ENCODE measurements around the gene GPR45. TPM values are rescaled to one million over a fixed set of nuclear protein-coding genes. Genes with fewer than 3 reads are reported as not detected.

The GPR45 gene
- total RNA-seq, 1 experiment from 2014 or later, result not detected

DNA sequence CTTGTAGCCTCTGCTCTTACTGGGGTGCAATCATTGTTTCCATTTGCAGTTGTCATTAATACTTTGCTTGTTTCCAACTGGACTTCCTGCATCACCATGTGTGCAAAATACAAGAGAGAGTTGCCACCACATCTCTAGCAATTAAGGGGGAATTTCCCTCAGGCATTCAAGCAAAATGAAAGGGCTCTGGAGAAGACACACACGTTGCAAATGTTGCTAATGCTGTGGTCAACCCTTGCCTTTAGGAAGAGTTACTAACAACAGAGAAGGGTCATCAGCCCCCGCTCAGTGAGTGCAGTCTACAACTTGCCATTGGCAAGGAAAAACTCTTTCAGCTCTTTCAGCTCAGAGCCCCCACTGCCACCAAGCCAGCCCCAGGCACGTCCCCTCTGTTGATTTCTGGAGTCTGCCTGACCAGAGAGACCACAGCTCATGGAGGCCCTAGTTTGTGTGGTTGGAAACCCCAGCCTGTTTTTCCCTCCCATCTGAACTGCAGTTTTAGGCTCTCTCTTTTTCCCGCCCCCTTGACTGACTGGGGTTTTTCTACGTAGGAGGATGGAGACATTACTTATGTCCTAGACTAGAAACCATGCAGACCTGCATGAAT, 25.9 kb upstream of the GPR45 start:
- no peaks in the 10 kb centered on the region for H3K4me1 ChIP-seq (ENCODE audit: insufficient read depth, low read length, poor library complexity, severe bottlenecking)
- no peaks in the 10 kb centered on the region for H3K9me3 ChIP-seq (ENCODE audit: low read depth, low read length, poor library complexity, severe bottlenecking)
- no peak overlapping the region for H3K4me3 ChIP-seq (ENCODE audit: low read depth, low read length, poor library complexity, severe bottlenecking)
- TF ChIP-seq EZH2 (IDR thresholded peaks at IDR 0.05; ENCODE audit: borderline replicate concordance, low read depth, low read length, poor library complexity, severe bottlenecking) (no peak), CTCF (conservative IDR thresholded peaks at IDR 0.05; ENCODE audit: low read depth, low read length) (no peak)
- ChIA-PET CTCF (no interaction called here), POLR2A (ENCODE audit: low non-redundant PET) (no interaction called here)
- BruUV-seq (replicated peaks), result no TSS peak
- no peak for DNase-seq (ENCODE audit: low spot score)
- intact Hi-C loops (cut with micrococcal nuclease; ENCODE audit: unreplicated experiment), result no loop called here
- no peaks in the 10 kb centered on the region for H3K36me3 ChIP-seq (ENCODE audit: insufficient read depth, low read length, poor library complexity, severe bottlenecking)
- H3K27me3 ChIP-seq (replicated peaks; ENCODE audit: insufficient read depth, low read depth, low read length, poor library complexity), result no peaks in the 10 kb centered on the region
- no peak overlapping the region for H3K27ac ChIP-seq (ENCODE audit: low read depth, low read length, poor library complexity, severe bottlenecking)

DNA sequence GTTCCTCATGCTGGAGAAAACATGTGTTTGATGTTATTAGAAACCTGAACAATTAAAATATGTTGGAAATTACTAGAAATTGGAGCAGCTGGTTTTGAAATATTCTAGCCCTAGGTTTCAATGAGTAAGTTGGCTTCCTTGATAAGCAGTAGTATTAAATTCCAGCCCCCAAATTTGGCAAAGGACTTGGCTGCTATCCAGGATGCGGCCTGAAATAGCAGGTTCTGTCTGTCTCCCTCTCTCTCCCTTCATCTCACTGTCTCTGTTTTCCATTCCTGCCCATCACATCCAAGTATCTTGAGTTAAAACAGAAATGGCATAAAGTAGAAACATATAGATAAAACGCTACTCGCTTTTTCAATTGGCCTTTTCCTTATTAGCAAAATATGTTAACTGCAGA, 20.9 kb upstream of the GPR45 start:
- DNase-seq (ENCODE audit: low spot score), result no peak
- BruUV-seq (replicated peaks), result no TSS peak
- peaks cover 5% of the 10 kb centered on the region for H3K27me3 ChIP-seq (replicated peaks; ENCODE audit: insufficient read depth, low read depth, low read length, poor library complexity)
- no peaks in the 10 kb centered on the region for H3K36me3 ChIP-seq (ENCODE audit: insufficient read depth, low read length, poor library complexity, severe bottlenecking)
- no peaks in the 10 kb centered on the region for H3K9me3 ChIP-seq (ENCODE audit: low read depth, low read length, poor library complexity, severe bottlenecking)
- TF ChIP-seq CTCF (conservative IDR thresholded peaks at IDR 0.05; ENCODE audit: low read depth, low read length), result no peak
- no peak for TF ChIP-seq EZH2 (IDR thresholded peaks at IDR 0.05; ENCODE audit: borderline replicate concordance, low read depth, low read length, poor library complexity, severe bottlenecking)
- H3K4me3 ChIP-seq (ENCODE audit: low read depth, low read length, poor library complexity, severe bottlenecking), result no peak overlapping the region
- intact Hi-C loops (cut with micrococcal nuclease; ENCODE audit: unreplicated experiment), result no loop called here
- CTCF ChIA-PET, result no interaction called here
- no peak overlapping the region for H3K27ac ChIP-seq (ENCODE audit: low read depth, low read length, poor library complexity, severe bottlenecking)
- H3K4me1 ChIP-seq (ENCODE audit: insufficient read depth, low read length, poor library complexity, severe bottlenecking), result no peaks in the 10 kb centered on the region
- POLR2A ChIA-PET (ENCODE audit: low non-redundant PET), result no interaction called here

GRCh38 chr2:105224444-105224843, 17.1 kb upstream of the GPR45 start:
- ChIA-PET POLR2A (ENCODE audit: low non-redundant PET) (no interaction called here), CTCF (no interaction called here)
- BruUV-seq (replicated peaks), result no TSS peak
- no peak overlapping the region for H3K4me3 ChIP-seq (ENCODE audit: low read depth, low read length, poor library complexity, severe bottlenecking)
- peaks cover 9% of the 10 kb centered on the region for H3K27me3 ChIP-seq (replicated peaks; ENCODE audit: insufficient read depth, low read depth, low read length, poor library complexity)
- no peak for DNase-seq (ENCODE audit: low spot score)
- H3K27ac ChIP-seq (ENCODE audit: low read depth, low read length, poor library complexity, severe bottlenecking), result no peak overlapping the region
- intact Hi-C loops (cut with micrococcal nuclease; ENCODE audit: unreplicated experiment), result no loop called here
- no peak for TF ChIP-seq EZH2 (IDR thresholded peaks at IDR 0.05; ENCODE audit: borderline replicate concordance, low read depth, low read length, poor library complexity, severe bottlenecking)
- H3K36me3 ChIP-seq (ENCODE audit: insufficient read depth, low read length, poor library complexity, severe bottlenecking), result no peaks in the 10 kb centered on the region
- H3K9me3 ChIP-seq (ENCODE audit: low read depth, low read length, poor library complexity, severe bottlenecking), result no peaks in the 10 kb centered on the region
- no peaks in the 10 kb centered on the region for H3K4me1 ChIP-seq (ENCODE audit: insufficient read depth, low read length, poor library complexity, severe bottlenecking)

DNA sequence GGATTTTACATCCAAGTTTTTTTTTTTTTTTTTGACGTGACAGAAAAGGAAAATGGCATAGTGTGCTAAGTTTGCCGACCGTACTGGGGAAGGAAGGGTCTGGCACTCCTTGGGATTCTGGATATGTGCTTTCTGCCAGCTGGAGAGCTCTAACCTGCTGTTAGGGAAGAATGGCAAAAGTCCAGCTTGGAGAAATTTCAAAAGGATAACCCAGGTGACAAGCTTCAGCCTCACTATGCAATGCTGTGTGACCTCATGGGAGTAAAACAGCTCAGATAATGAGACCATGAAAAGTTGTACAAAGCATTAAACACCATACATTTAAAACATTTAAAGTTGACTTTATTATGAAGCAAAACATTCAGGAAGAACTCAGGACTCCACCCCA, 10.3 kb upstream of the GPR45 start:
- Histone ChIP-seq H3K27me3 (replicated peaks; ENCODE audit: insufficient read depth, low read depth, low read length, poor library complexity) (peaks cover 4% of the 10 kb centered on the region), H3K9me3 (ENCODE audit: low read depth, low read length, poor library complexity, severe bottlenecking) (no peaks in the 10 kb centered on the region), H3K36me3 (ENCODE audit: insufficient read depth, low read length, poor library complexity, severe bottlenecking) (no peaks in the 10 kb centered on the region), H3K4me1 (ENCODE audit: insufficient read depth, low read length, poor library complexity, severe bottlenecking) (no peaks in the 10 kb centered on the region), H3K27ac (ENCODE audit: low read depth, low read length, poor library complexity, severe bottlenecking) (no peak overlapping the region), H3K4me3 (ENCODE audit: low read depth, low read length, poor library complexity, severe bottlenecking) (no peak overlapping the region)
- CTCF ChIA-PET, result no interaction called here
- TF ChIP-seq CTCF (conservative IDR thresholded peaks at IDR 0.05; ENCODE audit: low read depth, low read length), result no peak
- no peak for TF ChIP-seq EZH2 (IDR thresholded peaks at IDR 0.05; ENCODE audit: borderline replicate concordance, low read depth, low read length, poor library complexity, severe bottlenecking)
- intact Hi-C loops (cut with micrococcal nuclease; ENCODE audit: unreplicated experiment), result loop anchor here (10.0 kb wide), 1 partner anchor 296 kb away; no protein-coding TSS in a partner anchor
- no peak for DNase-seq (ENCODE audit: low spot score)
- POLR2A ChIA-PET (ENCODE audit: low non-redundant PET), result no interaction called here
- no TSS peak for BruUV-seq (replicated peaks)
